ENCODE data around the gene SLC41A3. TPM values are rescaled to one million over a fixed set of nuclear protein-coding genes. Genes with fewer than 3 reads are reported as not detected.

The SLC41A3 gene
- total and polyA plus RNA-seq, 2 of the 8 experiments (the other 6 are each of a cell fraction or from before 2014, with no cell fraction given), result 30.2 to 56.4 TPM

DNA sequence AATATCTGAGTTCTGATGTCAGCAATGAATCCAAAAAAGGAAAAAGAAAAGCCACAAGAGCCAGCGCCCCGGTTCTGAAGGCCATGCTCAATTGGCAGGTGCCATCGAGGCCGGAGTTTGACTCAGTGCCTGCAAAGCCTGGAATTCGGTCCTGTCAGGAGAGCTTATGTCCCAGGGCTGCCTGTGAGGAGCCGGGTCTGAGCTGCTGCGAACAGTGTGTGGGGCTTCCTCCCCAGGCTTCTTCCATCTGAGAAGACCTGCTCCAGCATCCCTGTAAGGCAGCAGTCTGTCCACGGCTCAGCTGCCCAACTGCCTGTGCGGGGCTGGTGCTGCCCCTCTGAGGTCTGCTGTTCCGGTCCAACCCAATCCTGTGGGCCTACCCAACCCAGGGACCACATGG, 68.8 kb downstream of the SLC41A3 start:
- Histone ChIP-seq H2BK5ac (ENCODE audit: low read depth, low read length) (no peak overlapping the region), H2BK20ac (ENCODE audit: low read length) (no peak overlapping the region), H3K79me2 (ENCODE audit: control insufficient read depth in 1 of 2, insufficient read depth in 2 of 2, low read length in 2 of 2) (no peaks in the 10 kb centered on the region), H4K20me1 (replicated peaks in 1 of 2; ENCODE audit: control insufficient read depth in 1 of 2, insufficient read depth in 2 of 2, low read length in 2 of 2) (no peaks in the 10 kb centered on the region), H4K5ac (ENCODE audit: insufficient read length, low read depth, low read length) (no peak overlapping the region), H4K8ac (ENCODE audit: extremely low read depth, insufficient read depth, low read length) (peak overlapping the region; percentile 73; the same call in 1 of the 2 replicates), H4K91ac (replicated peaks; ENCODE audit: insufficient read length, low read length) (no peak overlapping the region), H3K14ac (ENCODE audit: insufficient read length) (no peak overlapping the region), H2AK5ac (ENCODE audit: low read depth, low read length) (no peak overlapping the region), H3K4me3 (ENCODE audit: extremely low read depth in 1 of 4, insufficient read depth in 2 of 4, low read depth in 3 of 4, low read length in 4 of 4) (no peak overlapping the region), H2BK15ac (ENCODE audit: low read length) (no peak overlapping the region), H2BK12ac (ENCODE audit: low read depth, low read length) (no peak overlapping the region), H3K9ac (replicated peaks in 1 of 4; ENCODE audit: extremely low read depth in 1 of 4, low read depth in 3 of 4, low read length in 3 of 4) (no peak overlapping the region), H3K79me1 (ENCODE audit: low read depth, low read length) (no peaks in the 10 kb centered on the region), H3K27me3 (replicated peaks in 1 of 4; ENCODE audit: control insufficient read depth in 3 of 4, extremely low read depth in 1 of 4, insufficient read depth in 3 of 4, low read length in 3 of 4) (no peaks in the 10 kb centered on the region), H3K56ac (replicated peaks; ENCODE audit: insufficient read length, low read depth, low read length) (no peak overlapping the region), H3K4ac (replicated peaks; ENCODE audit: insufficient read length, low read depth, low read length) (no peak overlapping the region), H3K9me3 (ENCODE audit: insufficient read depth in 2 of 2, low read depth in 1 of 2, low read length in 1 of 2) (no peaks in the 10 kb centered on the region), H3K27ac (ENCODE audit: low read depth, low read length) (no peak overlapping the region), H3K4me1 (replicated peaks in 1 of 4; ENCODE audit: control insufficient read depth in 3 of 4, insufficient read depth in 4 of 4, low read length in 3 of 4) (peaks cover 2 to 9% (median 5%) of the 10 kb centered on the region in 4 experiments; a peak in 5 of 7 replicates), H3K18ac (ENCODE audit: extremely low read depth, low read length) (no peak overlapping the region), H3K4me2 (ENCODE audit: insufficient read depth in 1 of 2, low read depth in 2 of 2, low read length in 2 of 2) (no peak overlapping the region), H3K36me3 (ENCODE audit: control insufficient read depth in 2 of 4, insufficient read depth in 4 of 4, low read length in 3 of 4) (no peaks in the 10 kb centered on the region; a peak in 1 of 8 replicates), H2BK120ac (replicated peaks; ENCODE audit: low read depth, low read length) (no peak overlapping the region), H3K23ac (ENCODE audit: insufficient read length) (no peak overlapping the region), H2AFZ (ENCODE audit: low read length) (no peak overlapping the region), H3K23me2 (ENCODE audit: low read depth, low read length) (no peaks in the 10 kb centered on the region; the same call in 1 of the 2 replicates)
- TF ChIP-seq HDAC2 (IDR thresholded peaks at IDR 0.05; ENCODE audit: borderline replicate concordance in 1 of 2, low read depth in 2 of 2, low read length in 2 of 2) (no peak), KDM1A (IDR thresholded peaks at IDR 0.05; ENCODE audit: borderline replicate concordance, low read length) (no peak), TAF1 (IDR thresholded peaks at IDR 0.05; ENCODE audit: low read depth, low read length) (no peak), RFX5 (IDR thresholded peaks at IDR 0.05; ENCODE audit: borderline replicate concordance, low read depth, low read length) (no peak), KDM5A (IDR thresholded peaks at IDR 0.05; ENCODE audit: low read length) (no peak), CTBP2 (IDR thresholded peaks at IDR 0.05; ENCODE audit: borderline replicate concordance, insufficient read depth, insufficient read length, low read length) (no peak), NRF1 (IDR thresholded peaks at IDR 0.05; ENCODE audit: low read depth, low read length) (no peak)
- TF ChIP-seq, protein P1, sequence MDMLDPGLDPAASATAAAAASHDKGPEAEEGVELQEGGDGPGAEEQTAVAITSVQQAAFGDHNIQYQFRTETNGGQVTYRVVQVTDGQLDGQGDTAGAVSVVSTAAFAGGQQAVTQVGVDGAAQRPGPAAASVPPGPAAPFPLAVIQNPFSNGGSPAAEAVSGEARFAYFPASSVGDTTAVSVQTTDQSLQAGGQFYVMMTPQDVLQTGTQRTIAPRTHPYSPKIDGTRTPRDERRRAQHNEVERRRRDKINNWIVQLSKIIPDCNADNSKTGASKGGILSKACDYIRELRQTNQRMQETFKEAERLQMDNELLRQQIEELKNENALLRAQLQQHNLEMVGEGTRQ (IDR thresholded peaks at IDR 0.05; ENCODE audit: low read length), result no peak
- CTCF ChIA-PET (ENCODE audit: partially characterized antibody), result interaction anchor here (0.7 kb wide), 1 partner anchor 10 kb away, joined by 3 read pairs; no protein-coding TSS in a partner anchor
- no peak for DNase-seq (ENCODE audit: low read depth in 1 of 2, low spot score in 2 of 2)
- WGBS, 2 experiments (ENCODE audit: extremely low coverage in 1 of 2, insufficient coverage in 1 of 2, insufficient read length in 1 of 2, insufficient replicate concordance in 2 of 2, low coverage in 1 of 2, low lambda C conversion rate in 2 of 2, missing lambda C conversion rate in 1 of 2), result 87% methylated on average over 10 of the region's 10 CpGs; no CpG with 5 or more reads in 1 of the 2 experiments
- POLR2A ChIA-PET (ENCODE audit: partially characterized antibody), result no interaction called here
- no peak for FAIRE-seq
